Duodenal mucosa (tissue), 2 donors: ENCODE data around the gene DAB1.

Experiments used
- H3K27ac ChIP-seq: one replicate; pipeline ENCODE4 v1.7.0; 2013; ENCODE audit warnings: low read depth, low read length
- H3K27me3 ChIP-seq, 2 donors: one replicate each; pipeline ENCODE4 v1.7.0; 2013; ENCODE audit warnings: low read length in 2 of 2, control low read depth in 1 of 2; ENCODE audit not compliant: insufficient read depth in 2 of 2, control insufficient read depth in 1 of 2
- H3K36me3 ChIP-seq, 2 donors: one replicate each; pipeline ENCODE4 v1.7.0; 2013; ENCODE audit warnings: low read length in 2 of 2, control low read depth in 1 of 2; ENCODE audit not compliant: insufficient read depth in 2 of 2, control insufficient read depth in 1 of 2
- H3K4me1 ChIP-seq, 2 donors: one replicate each; pipeline ENCODE4 v1.7.0; 2013; ENCODE audit warnings: low read length in 2 of 2, control low read depth in 1 of 2; ENCODE audit not compliant: insufficient read depth in 2 of 2, control insufficient read depth in 1 of 2
- H3K4me3 ChIP-seq, 2 donors: one replicate each; pipeline ENCODE4 v1.7.0; 2013; ENCODE audit warnings: low read length in 2 of 2, low read depth in 1 of 2
- H3K9ac ChIP-seq, 2 donors: one replicate each; pipeline ENCODE4 v1.7.0; 2013; ENCODE audit warnings: low read length in 2 of 2, low read depth in 1 of 2
- H3K9me3 ChIP-seq, 2 donors: one replicate each; pipeline ENCODE4 v1.7.0; 2013; ENCODE audit warnings: low read length in 2 of 2, control low read depth in 1 of 2; ENCODE audit not compliant: control insufficient read depth in 1 of 2

The DAB1 gene

DNA sequence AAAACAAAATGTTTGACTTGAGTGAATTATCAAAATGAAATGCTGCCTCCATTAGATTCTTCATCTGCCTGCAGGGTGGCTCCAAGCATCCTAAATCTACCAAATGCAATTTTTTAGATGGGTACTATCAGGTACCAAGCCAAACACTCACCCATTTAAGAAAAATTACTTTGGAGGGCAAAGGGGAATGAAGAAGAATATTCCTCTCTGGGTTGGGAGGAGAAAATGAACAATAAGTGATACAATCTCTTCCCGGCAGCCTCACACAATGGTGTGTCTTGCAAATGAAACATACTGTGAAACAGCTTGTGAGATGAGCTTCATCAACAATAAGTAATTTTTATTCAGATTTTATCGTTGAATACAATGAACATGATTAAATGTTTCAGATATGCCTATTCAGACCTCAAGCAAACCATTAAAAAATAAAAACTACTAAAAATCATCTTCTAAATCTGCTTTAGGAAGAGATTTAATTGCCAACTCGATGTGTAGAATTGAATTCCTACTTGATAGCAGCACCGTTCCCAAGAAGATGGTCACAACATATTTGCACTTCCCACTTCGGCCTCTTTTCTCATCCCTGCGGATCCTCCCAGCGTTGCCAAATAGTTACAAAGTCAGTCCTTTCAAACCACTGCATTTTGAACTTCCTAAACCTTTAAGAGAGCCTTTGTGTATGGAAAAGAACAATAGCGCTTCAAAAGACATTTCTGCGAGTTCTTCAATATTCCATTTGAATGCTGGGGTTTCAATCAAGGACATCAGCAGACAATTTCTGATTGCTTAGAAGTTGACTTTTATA, 2.7 kb downstream of the DAB1 start:
- H3K4me3 ChIP-seq = no peak overlapping the region
- H3K9ac ChIP-seq = no peak overlapping the region
- H3K27me3 ChIP-seq = peaks cover 51 to 73% of the 10 kb centered on the region in 2 donors

GRCh38 chr1:57418971-57419370, 4.9 kb downstream of the DAB1 start:
- Histone ChIP-seq H3K9me3 (no peaks in the 10 kb centered on the region), H3K36me3 (no peaks in the 10 kb centered on the region), H3K9ac (no peak overlapping the region), H3K4me1 (no peaks in the 10 kb centered on the region), H3K27ac (no peak overlapping the region), H3K4me3 (no peak overlapping the region), H3K27me3 (peaks cover 36 to 54% of the 10 kb centered on the region in 2 donors)

More for the DNA sequence above, 2.7 kb downstream of the DAB1 start:
- H3K27ac ChIP-seq = no peak overlapping the region
- H3K4me1 ChIP-seq = peaks cover 0 to 4% of the 10 kb centered on the region in 2 donors
- no peaks in the 10 kb centered on the region for H3K9me3 ChIP-seq
- no peaks in the 10 kb centered on the region for H3K36me3 ChIP-seq

DNA sequence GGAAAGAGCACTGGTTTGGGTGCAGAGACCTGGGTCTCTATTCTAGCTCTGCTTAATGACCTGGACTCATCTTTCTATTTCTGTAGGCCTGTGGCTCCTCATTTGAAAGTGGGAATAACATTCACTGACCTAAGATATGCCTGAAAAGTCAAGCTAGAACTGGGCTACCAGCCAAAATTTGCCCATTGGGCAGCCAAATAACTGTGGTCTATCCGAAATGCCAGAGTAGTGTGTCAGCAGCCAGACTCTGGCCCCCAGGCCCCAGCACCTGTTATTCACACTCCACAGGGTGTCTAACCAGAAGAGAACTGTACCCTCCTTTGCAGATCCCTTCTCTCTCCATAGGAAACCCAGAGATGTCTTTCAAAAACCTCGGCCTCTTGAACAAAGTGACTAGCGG, 12.6 kb downstream of the DAB1 start:
- no peaks in the 10 kb centered on the region for H3K9me3 ChIP-seq
- H3K27ac ChIP-seq = no peak overlapping the region
- H3K4me3 ChIP-seq = no peak overlapping the region
- H3K9ac ChIP-seq = no peak overlapping the region
- H3K27me3 ChIP-seq = no peaks in the 10 kb centered on the region
- no peaks in the 10 kb centered on the region for H3K4me1 ChIP-seq
- no peaks in the 10 kb centered on the region for H3K36me3 ChIP-seq

DNA sequence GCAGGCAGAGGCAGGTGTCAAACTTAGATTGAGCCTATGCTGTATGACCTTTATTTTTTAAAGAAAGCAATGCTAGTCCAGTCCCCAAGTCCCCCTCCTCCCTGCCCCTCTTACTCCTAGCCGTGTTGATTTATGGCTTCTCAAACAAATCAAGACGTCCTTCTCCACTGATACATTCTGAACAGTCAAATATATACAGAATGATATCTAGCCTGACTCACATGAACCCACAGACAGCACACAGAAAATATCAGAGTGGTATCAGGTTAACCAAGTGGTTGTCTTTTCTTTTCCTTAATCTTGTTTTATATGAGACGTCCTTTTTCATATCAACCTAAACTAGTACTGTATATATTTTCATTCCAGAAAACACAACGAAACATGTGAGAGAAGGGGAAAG, 13.4 kb downstream of the DAB1 start:
- no peak overlapping the region for H3K4me3 ChIP-seq
- no peaks in the 10 kb centered on the region for H3K27me3 ChIP-seq
- no peak overlapping the region for H3K9ac ChIP-seq
- H3K27ac ChIP-seq = no peak overlapping the region
- H3K4me1 ChIP-seq = no peaks in the 10 kb centered on the region
- H3K36me3 ChIP-seq = no peaks in the 10 kb centered on the region
- no peaks in the 10 kb centered on the region for H3K9me3 ChIP-seq

DNA sequence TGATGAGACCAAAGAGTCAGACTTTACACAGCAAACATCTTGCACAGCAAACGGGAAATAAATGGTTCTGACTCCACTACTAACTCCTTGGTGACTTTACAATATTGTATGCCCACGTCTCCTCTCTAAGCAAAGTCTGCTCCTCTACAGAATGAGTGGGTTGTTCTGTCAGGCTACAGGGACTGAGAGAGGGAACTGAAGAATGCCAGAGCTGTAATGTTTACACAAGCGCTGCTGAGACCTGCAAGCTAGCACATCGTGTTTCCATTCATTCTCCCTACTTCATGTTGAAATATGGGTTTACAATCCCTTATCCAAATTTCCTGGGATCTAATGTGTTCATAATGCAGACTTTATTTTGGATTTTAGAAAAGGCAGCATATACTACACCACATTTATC, 15.9 kb downstream of the DAB1 start:
- Histone ChIP-seq H3K27ac (no peak overlapping the region), H3K4me3 (no peak overlapping the region), H3K9ac (no peak overlapping the region), H3K36me3 (no peaks in the 10 kb centered on the region), H3K27me3 (no peaks in the 10 kb centered on the region), H3K9me3 (no peaks in the 10 kb centered on the region), H3K4me1 (no peaks in the 10 kb centered on the region)

DNA sequence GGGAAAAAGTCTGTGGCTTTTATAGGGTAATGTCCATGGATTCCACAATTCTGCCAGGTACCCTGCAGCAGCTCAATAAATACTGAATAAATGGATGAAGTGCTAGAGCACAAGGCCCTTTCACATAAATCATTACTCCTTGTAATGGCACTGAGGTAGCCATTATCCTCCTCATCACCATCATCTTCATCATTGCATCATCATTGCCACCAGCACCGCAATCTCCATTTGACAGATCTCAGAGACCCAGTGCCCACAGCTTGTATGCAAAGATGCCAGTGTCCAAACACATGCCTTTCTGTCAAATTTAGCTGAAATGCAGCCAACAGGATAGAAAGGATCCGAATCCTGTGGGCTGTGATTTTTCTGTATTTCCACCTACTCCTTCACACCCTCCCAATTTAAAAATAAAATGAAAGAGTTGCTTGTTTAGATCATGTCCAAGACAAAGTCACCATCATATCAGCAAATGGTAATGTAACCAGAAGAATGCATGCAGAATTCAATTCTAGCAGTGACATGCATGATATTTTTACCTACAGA, 17.4 kb downstream of the DAB1 start:
- H3K27me3 ChIP-seq = no peaks in the 10 kb centered on the region
- no peaks in the 10 kb centered on the region for H3K4me1 ChIP-seq
- no peaks in the 10 kb centered on the region for H3K9me3 ChIP-seq
- no peak overlapping the region for H3K27ac ChIP-seq
- no peaks in the 10 kb centered on the region for H3K36me3 ChIP-seq
- H3K9ac ChIP-seq = no peak overlapping the region
- no peak overlapping the region for H3K4me3 ChIP-seq

GRCh38 chr1:57404884-57405283, 19.0 kb downstream of the DAB1 start:
- Histone ChIP-seq H3K9me3 (no peaks in the 10 kb centered on the region), H3K4me1 (peaks cover 0 to 3% of the 10 kb centered on the region in 2 donors), H3K9ac (no peak overlapping the region), H3K27ac (no peak overlapping the region), H3K36me3 (no peaks in the 10 kb centered on the region), H3K4me3 (no peak overlapping the region), H3K27me3 (no peaks in the 10 kb centered on the region)

DNA sequence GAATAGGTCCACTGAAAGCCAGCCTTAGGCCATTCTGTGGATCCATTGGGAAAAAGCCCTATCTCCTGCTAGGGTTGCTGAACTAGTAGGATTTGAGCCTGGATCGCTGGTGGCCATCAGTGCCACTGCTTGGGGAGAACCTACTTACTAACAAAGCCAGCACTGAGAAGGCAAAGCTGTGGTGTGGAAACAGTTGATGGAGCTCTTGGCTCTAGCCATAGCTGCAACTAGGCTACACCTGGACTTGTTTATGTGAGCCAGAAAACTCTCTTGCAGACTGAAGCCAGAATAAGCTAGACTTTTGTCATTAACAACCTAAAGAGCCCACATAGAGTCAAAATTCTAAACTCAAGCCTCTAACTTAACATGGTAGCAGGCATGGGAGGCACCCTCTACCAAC, 20.7 kb downstream of the DAB1 start:
- Histone ChIP-seq H3K27ac (no peak overlapping the region), H3K9me3 (no peaks in the 10 kb centered on the region), H3K27me3 (no peaks in the 10 kb centered on the region), H3K4me3 (no peak overlapping the region), H3K4me1 (peaks cover 0 to 6% of the 10 kb centered on the region in 2 donors), H3K36me3 (no peaks in the 10 kb centered on the region), H3K9ac (no peak overlapping the region)

DNA sequence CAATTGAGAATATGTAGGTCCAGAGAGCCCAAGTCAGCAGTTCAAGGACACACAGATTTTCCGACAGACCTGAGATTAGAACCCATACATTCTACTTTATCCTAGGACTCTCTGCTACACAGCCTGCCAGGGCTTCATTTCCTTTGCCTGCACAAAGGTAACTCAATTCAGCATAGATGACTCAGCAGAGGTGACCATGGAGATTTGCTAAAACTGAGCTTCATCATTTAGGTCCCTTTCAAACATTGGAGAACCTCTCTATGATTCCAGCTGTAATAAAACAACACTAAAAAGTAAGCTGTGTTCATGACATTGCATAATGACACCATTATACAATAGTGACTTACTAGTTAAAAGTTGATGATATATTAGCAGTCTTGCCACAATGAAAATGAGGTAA, 22.2 kb downstream of the DAB1 start:
- Histone ChIP-seq H3K9me3 (no peaks in the 10 kb centered on the region), H3K4me3 (no peak overlapping the region), H3K27ac (no peak overlapping the region), H3K27me3 (no peaks in the 10 kb centered on the region), H3K4me1 (peaks cover 0 to 6% of the 10 kb centered on the region in 2 donors), H3K9ac (no peak overlapping the region), H3K36me3 (no peaks in the 10 kb centered on the region)

DNA sequence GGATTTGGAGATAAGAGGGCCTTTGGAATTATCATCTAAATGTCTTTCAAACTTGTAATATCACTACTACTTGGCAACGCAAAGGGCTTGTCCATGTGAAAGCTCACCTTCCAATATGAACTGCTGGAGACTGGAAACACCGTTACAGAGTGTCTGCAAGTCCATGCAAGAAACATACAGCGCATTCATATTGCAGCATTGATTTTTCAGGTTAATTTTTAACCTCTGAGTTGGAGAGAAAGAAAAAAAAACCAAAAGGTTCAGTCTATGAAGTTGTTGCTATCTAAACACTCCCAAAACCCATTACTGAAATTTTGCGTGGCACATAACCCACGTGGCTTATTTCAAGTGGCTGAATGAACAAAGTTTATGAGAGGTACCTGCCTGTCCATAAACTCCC, 23.8 kb downstream of the DAB1 start:
- H3K9me3 ChIP-seq = no peaks in the 10 kb centered on the region
- H3K27ac ChIP-seq = no peak overlapping the region
- no peak overlapping the region for H3K4me3 ChIP-seq
- no peak overlapping the region for H3K9ac ChIP-seq
- H3K4me1 ChIP-seq = peaks cover 0 to 6% of the 10 kb centered on the region in 2 donors
- no peaks in the 10 kb centered on the region for H3K36me3 ChIP-seq
- H3K27me3 ChIP-seq = no peaks in the 10 kb centered on the region
